DND-41 (cell line): Measurements from ENCODE around the gene PACS1.

ENCODE experiments used
- ATAC-seq: fragments of 200-7000 bp; cut with Tn5 transposase; 3 replicates; pipeline ENCODE4 v1.9.1; 2021; ENCODE audit warnings: low read depth; ENCODE audit not compliant: insufficient read depth
- DNase-seq: peaks from one replicate; pipeline ENCODE4 v3.0.0-alpha.2; 2020
- H2AFZ ChIP-seq: 2 replicates; pipeline ENCODE4 v1.6.0; 2012; ENCODE audit warnings: low read depth, low read length
- H3K27ac ChIP-seq: 2 replicates; pipeline ENCODE4 v1.5.1; 2012; ENCODE audit warnings: low read length, inconsistent platforms
- H3K27me3 ChIP-seq: fragments of 200-600 bp; sonication (generic); 2 replicates; pipeline ENCODE4 v1.6.0; 2012; ENCODE audit warnings: low read length, mild to moderate bottlenecking, inconsistent platforms; ENCODE audit not compliant: insufficient read depth, poor library complexity
- H3K36me3 ChIP-seq: 2 replicates; pipeline ENCODE4 v1.5.1; 2012; ENCODE audit warnings: low read length, inconsistent platforms; ENCODE audit not compliant: insufficient read depth
- H3K4me1 ChIP-seq: 2 replicates; pipeline ENCODE4 v1.5.1; 2012; ENCODE audit warnings: mild to moderate bottlenecking, low read length; ENCODE audit not compliant: insufficient read depth
- H3K4me2 ChIP-seq: 2 replicates; pipeline ENCODE4 v1.6.0; 2012; ENCODE audit warnings: mild to moderate bottlenecking, moderate library complexity, low read length, inconsistent platforms; ENCODE audit not compliant: insufficient read depth
- H3K4me3 ChIP-seq, 2 experiments: fragments of 200-600 bp in 1 of 2; shearing (Covaris generic) in 1 of 2; 2 replicates each; pipeline ENCODE4 v1.5.1; 2012 to 2016; ENCODE audit warnings: inconsistent platforms in 2 of 2, low read length in 2 of 2, mild to moderate bottlenecking in 2 of 2, low read depth in 1 of 2, moderate library complexity in 1 of 2
- H3K79me2 ChIP-seq: 2 replicates; pipeline ENCODE4 v1.6.0; 2012; ENCODE audit warnings: low read length, inconsistent platforms; ENCODE audit not compliant: insufficient read depth
- H3K9ac ChIP-seq: 2 replicates; pipeline ENCODE4 v1.6.0; 2012; ENCODE audit warnings: low read depth, mild to moderate bottlenecking, inconsistent platforms, low read length, moderate library complexity
- H3K9me3 ChIP-seq: 2 replicates; pipeline ENCODE4 v1.5.1; 2012; ENCODE audit warnings: low read length, moderate library complexity, mild to moderate bottlenecking, inconsistent platforms; ENCODE audit not compliant: insufficient read depth, severe bottlenecking
- H4K20me1 ChIP-seq: 2 replicates; pipeline ENCODE4 v1.6.0; 2012; ENCODE audit warnings: low read length; ENCODE audit not compliant: insufficient read depth
- EZH2 ChIP-seq: IDR thresholded peaks from 3 replicates; pipeline ENCODE4 v1.6.1; 2012; ENCODE audit warnings: borderline replicate concordance, low read depth, mild to moderate bottlenecking, moderate library complexity, low read length, inconsistent platforms; ENCODE audit not compliant: severe bottlenecking
- TF ChIP-seq, protein P1 (sequence below): IDR thresholded peaks from 2 replicates; pipeline ENCODE4 v1.5.1; 2012; ENCODE audit warnings: borderline replicate concordance, low read length, moderate library complexity, mild to moderate bottlenecking; ENCODE audit not compliant: poor library complexity, severe bottlenecking; ENCODE audit errors: extremely low read depth

The PACS1 gene

DNA sequence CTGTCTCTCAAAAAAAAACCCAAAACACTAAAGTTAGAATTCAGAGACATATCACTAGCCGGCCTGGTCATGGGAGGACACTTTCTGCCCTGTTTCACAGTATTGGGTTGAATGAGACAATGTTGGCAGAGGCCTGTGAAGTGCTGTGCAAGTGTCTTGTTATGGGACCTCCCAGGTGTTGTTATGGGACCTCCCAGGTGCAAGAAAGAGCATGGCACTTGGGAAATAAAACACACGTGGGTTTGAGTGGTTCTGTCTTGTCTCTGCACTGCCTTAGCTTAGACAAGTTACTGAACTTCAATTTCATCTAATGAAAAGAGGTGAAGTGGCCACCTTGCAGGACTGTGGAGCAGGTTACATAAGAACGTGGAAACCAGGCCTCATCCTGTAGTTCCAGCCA lies 169.4 kb downstream of the PACS1 start:
- H4K20me1 ChIP-seq, result no peaks in the 10 kb centered on the region
- no peaks in the 10 kb centered on the region for H3K79me2 ChIP-seq
- TF ChIP-seq EZH2, result no peak
- H3K9ac ChIP-seq, result no peak overlapping the region
- H3K36me3 ChIP-seq, result peaks cover 30% of the 10 kb centered on the region
- H3K27ac ChIP-seq, result no peak overlapping the region
- H2AFZ ChIP-seq, result no peak overlapping the region
- no peaks in the 10 kb centered on the region for H3K27me3 ChIP-seq
- H3K9me3 ChIP-seq, result no peaks in the 10 kb centered on the region
- no peak for ATAC-seq
- no peak for DNase-seq
- no peak overlapping the region for H3K4me2 ChIP-seq
- H3K4me1 ChIP-seq, result no peaks in the 10 kb centered on the region
- no peak overlapping the region for H3K4me3 ChIP-seq

DNA sequence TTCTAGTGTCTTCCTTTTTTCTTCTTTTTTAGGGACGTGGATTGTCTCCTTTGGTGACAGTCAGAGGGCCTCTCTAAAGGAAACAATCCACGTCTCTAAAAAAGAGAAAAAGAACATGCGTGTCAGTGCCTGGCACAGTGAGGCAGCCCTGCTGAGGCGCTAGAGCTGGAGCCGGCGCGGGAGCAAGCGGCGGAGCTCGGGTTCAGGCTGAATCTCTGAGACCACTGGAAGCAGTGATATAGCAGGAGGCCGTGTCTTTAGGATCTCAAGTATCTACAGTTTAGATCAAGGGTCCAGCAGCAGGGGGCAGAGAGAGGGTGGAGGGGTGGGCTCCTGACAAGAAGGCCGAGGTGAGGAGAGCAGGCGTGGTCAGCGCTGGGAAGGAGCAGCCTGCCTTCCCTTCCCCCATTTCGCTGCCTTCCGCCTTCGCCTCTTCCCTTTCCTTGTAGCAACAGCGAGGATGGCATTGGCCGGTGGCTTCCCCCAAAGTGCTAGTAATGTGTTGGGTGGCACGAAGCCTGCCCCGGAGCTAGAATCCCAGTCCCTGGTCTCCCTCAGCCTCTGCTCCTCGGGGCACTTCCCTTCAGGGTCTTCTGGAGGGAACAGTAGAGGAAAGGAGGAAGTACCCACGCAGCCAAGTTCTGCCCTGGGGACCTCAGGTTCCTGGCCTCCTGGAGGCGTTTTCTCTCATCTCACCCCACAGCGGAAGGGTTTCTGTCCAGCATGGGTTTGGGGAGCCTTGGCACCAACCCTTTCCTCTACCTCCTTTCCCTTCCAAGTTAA lies 170.1 kb downstream of the PACS1 start:
- Histone ChIP-seq H2AFZ (no peak overlapping the region), H3K27ac (no peak overlapping the region), H3K4me2 (no peak overlapping the region), H3K4me1 (no peaks in the 10 kb centered on the region), H3K4me3 (no peak overlapping the region), H3K79me2 (no peaks in the 10 kb centered on the region), H3K27me3 (no peaks in the 10 kb centered on the region), H3K9ac (no peak overlapping the region), H4K20me1 (no peaks in the 10 kb centered on the region), H3K9me3 (no peaks in the 10 kb centered on the region), H3K36me3 (peaks cover 30% of the 10 kb centered on the region)
- TF ChIP-seq EZH2, result no peak
- TF ChIP-seq, protein P1, sequence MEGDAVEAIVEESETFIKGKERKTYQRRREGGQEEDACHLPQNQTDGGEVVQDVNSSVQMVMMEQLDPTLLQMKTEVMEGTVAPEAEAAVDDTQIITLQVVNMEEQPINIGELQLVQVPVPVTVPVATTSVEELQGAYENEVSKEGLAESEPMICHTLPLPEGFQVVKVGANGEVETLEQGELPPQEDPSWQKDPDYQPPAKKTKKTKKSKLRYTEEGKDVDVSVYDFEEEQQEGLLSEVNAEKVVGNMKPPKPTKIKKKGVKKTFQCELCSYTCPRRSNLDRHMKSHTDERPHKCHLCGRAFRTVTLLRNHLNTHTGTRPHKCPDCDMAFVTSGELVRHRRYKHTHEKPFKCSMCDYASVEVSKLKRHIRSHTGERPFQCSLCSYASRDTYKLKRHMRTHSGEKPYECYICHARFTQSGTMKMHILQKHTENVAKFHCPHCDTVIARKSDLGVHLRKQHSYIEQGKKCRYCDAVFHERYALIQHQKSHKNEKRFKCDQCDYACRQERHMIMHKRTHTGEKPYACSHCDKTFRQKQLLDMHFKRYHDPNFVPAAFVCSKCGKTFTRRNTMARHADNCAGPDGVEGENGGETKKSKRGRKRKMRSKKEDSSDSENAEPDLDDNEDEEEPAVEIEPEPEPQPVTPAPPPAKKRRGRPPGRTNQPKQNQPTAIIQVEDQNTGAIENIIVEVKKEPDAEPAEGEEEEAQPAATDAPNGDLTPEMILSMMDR, result no peak
- DNase-seq (no peak), ATAC-seq (no peak)

DNA sequence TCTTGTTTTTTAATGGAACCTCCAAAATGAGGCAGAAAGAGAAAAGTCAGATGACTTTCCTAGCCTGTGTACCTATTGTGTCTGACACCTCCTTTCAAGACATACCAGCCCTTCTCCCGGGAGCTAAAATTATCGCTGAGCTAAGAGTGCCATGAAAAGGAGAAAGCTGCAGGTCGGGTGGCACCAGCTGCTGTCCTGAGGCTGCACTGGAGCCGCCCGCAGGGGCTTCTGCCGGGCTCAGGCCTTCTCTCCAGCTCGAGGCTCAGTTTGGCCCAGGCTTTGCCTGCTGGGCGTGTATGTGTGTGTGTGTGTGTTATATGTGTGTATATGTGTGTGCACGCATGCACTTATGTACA lies 170.7 kb downstream of the PACS1 start:
- H3K79me2 ChIP-seq, result no peaks in the 10 kb centered on the region
- no peak for DNase-seq
- no peaks in the 10 kb centered on the region for H3K4me1 ChIP-seq
- no peak overlapping the region for H3K4me3 ChIP-seq
- peaks cover 26% of the 10 kb centered on the region for H3K36me3 ChIP-seq
- no peak for TF ChIP-seq EZH2
- TF ChIP-seq, protein P1, result no peak
- no peaks in the 10 kb centered on the region for H3K9me3 ChIP-seq
- H3K27ac ChIP-seq, result no peak overlapping the region
- no peak overlapping the region for H3K4me2 ChIP-seq
- ATAC-seq, result no peak
- no peak overlapping the region for H2AFZ ChIP-seq
- H4K20me1 ChIP-seq, result no peaks in the 10 kb centered on the region
- H3K27me3 ChIP-seq, result no peaks in the 10 kb centered on the region
- no peak overlapping the region for H3K9ac ChIP-seq

DNA sequence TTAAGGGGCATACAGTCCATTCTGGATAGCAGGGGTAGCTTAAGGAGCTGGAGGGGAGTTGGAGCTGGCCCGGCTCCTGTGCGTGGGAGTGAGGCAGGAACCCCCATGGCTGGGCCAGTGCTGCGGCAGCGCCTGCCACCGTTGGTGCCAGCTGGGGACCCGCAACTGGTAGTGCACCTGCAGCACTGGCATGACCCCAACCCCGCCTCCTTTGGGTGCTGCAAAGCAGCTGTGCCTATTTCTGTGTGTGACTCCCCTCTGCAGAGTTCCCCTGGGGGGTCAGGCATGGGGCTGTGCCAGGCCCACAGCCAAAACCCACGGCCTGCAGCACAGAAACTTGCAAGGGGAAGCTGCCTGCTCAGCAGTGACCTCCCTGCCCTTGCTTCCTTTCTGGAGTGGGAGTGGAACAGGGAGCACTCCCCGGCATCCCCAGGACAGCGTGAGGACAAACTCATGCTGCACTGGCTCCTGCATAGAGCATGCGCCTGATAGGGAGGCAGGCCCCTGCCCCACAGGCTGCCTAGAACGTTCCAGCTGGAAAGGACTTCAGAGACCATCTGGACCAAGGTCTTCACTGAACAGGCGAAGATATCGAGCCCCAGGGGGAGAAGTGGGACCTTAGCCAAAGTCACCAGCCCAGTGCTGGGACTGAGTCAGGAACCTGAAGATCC lies 172.2 kb downstream of the PACS1 start:
- H3K9ac ChIP-seq, result no peak overlapping the region
- no peaks in the 10 kb centered on the region for H3K79me2 ChIP-seq
- H3K4me3 ChIP-seq, result no peak overlapping the region
- H3K4me1 ChIP-seq, result no peaks in the 10 kb centered on the region
- H3K27me3 ChIP-seq, result no peaks in the 10 kb centered on the region
- no peak overlapping the region for H3K4me2 ChIP-seq
- no peaks in the 10 kb centered on the region for H4K20me1 ChIP-seq
- peak; percentile 16; the same call in 1 of the 3 replicates for ATAC-seq
- H3K36me3 ChIP-seq, result peaks cover 19% of the 10 kb centered on the region
- no peaks in the 10 kb centered on the region for H3K9me3 ChIP-seq
- TF ChIP-seq, protein P1, result no peak
- no peak for TF ChIP-seq EZH2
- no peak overlapping the region for H3K27ac ChIP-seq
- DNase-seq, result no peak
- no peak overlapping the region for H2AFZ ChIP-seq
